Uterus (tissue), 4 donors: ENCODE measurements around the gene TNPO1. TPM values are rescaled to one million over a fixed set of nuclear protein-coding genes. Genes with fewer than 3 reads are reported as not detected.
A peak's percentile ranks its signal among the peaks of the same experiment; 100 is the strongest.
"Not testable (repeated sequence)": the region's sequence is repeated elsewhere in the genome, so short reads cannot be mapped to it uniquely, and the experiment has no call there.

Experiments used
- DNase-seq, 2 donors: peaks; one replicate each; pipeline ENCODE4 v3.0.0-alpha.2; 2019 to 2020
- H3K27ac ChIP-seq, 2 donors: fragments of 200-600 bp; sonication (generic); 1 replicate in 1 of 2; 2 replicates in 1 of 2; pipeline ENCODE4 v1.5.1; 2016 to 2018
- H3K27me3 ChIP-seq, 2 donors: fragments of 200-600 bp; sonication (generic); one replicate each; pipeline ENCODE4 v1.5.1; 2018 to 2019; ENCODE audit warnings: control low read depth in 1 of 2
- H3K36me3 ChIP-seq, 2 donors: fragments of 200-600 bp; sonication (generic); one replicate each; pipeline ENCODE4 v1.5.1; 2019; ENCODE audit warnings: control low read depth in 1 of 2
- H3K4me1 ChIP-seq, 2 donors: fragments of 200-600 bp; sonication (generic); one replicate each; pipeline ENCODE4 v1.5.1; 2018 to 2019; ENCODE audit warnings: control low read depth in 1 of 2
- H3K4me3 ChIP-seq, 2 donors: fragments of 200-600 bp; sonication (generic); 1 replicate in 1 of 2; 2 replicates in 1 of 2; pipeline ENCODE4 v1.5.1; 2018 to 2019; ENCODE audit warnings: mild to moderate bottlenecking in 1 of 2
- H3K9me3 ChIP-seq, 2 donors: fragments of 200-600 bp; sonication (generic); one replicate each; pipeline ENCODE4 v1.5.1; 2019; ENCODE audit warnings: control low read depth in 1 of 2
- CTCF ChIP-seq, 4 experiments: fragments of 200-600 bp in 2 of 4; fragments of 450-650 bp in 2 of 4; sonication (generic) in 2 of 4; IDR thresholded peaks; one replicate each; pipeline ENCODE4 v1.5.1; 2016 to 2019; ENCODE audit warnings: antibody characterized with exemption in 4 of 4, mild to moderate bottlenecking in 2 of 4, moderate library complexity in 1 of 4
- POLR2A ChIP-seq, 2 donors: fragments of 450-650 bp; IDR thresholded peaks; one replicate each; pipeline ENCODE4 v1.6.1; 2016; ENCODE audit warnings: antibody characterized with exemption in 2 of 2, mild to moderate bottlenecking in 1 of 2, moderate library complexity in 1 of 2
- intact Hi-C: fragments of 100-400 bp; cut with DNase I; formaldehyde crosslinking; loops from one replicate; pipeline ENCODE4 v1.15.1; 2023; ENCODE audit warnings: low total_unique reads
- total RNA-seq, 4 donors: library from RNA; depleted of rRNA in 3 of 4; stranded (reverse); fragments of >200 nt in 3 of 4; gene quantifications; one replicate each; pipeline versions ENCODE4 v1.1.0 to v1.2.4, GENCODE V29; 2014 to 2023
- donor health status: DM: yes; HTN: yes; CAD: no.

Gene TNPO1
- total RNA-seq, 4 donors from 2014 or later = 78.2 to 209 (median 125) TPM

DNA sequence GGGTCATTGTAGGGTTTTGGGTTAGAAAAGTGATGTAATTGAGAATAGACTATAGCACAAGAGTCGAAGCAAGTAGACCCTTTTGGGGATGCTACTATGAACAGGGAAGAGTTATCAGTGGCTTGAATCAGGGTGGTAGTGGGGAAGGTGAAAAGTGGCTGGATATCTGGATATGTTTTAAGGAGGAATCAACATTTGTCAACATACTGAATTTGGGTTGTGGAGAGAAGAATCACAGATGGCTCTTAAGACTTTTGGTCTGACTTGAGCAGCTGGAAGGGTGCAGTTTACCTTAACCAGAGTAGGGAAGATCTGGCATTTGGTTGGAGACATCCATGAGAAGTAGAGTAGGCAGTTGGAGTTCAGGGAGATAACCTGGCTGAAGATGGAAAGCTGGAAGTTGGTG, 100.9 kb downstream of the TNPO1 start:
- Histone ChIP-seq H3K4me3 (no peak overlapping the region), H3K27me3 (no peaks in the 10 kb centered on the region), H3K4me1 (no peaks in the 10 kb centered on the region), H3K27ac (no peak overlapping the region), H3K9me3 (no peaks in the 10 kb centered on the region), H3K36me3 (no peaks in the 10 kb centered on the region)
- no peak for DNase-seq
- intact Hi-C loops = no loop called here
- TF ChIP-seq POLR2A (IDR thresholded peaks at IDR 0.05) = no peak
- no peak for TF ChIP-seq CTCF (IDR thresholded peaks at IDR 0.05)

DNA sequence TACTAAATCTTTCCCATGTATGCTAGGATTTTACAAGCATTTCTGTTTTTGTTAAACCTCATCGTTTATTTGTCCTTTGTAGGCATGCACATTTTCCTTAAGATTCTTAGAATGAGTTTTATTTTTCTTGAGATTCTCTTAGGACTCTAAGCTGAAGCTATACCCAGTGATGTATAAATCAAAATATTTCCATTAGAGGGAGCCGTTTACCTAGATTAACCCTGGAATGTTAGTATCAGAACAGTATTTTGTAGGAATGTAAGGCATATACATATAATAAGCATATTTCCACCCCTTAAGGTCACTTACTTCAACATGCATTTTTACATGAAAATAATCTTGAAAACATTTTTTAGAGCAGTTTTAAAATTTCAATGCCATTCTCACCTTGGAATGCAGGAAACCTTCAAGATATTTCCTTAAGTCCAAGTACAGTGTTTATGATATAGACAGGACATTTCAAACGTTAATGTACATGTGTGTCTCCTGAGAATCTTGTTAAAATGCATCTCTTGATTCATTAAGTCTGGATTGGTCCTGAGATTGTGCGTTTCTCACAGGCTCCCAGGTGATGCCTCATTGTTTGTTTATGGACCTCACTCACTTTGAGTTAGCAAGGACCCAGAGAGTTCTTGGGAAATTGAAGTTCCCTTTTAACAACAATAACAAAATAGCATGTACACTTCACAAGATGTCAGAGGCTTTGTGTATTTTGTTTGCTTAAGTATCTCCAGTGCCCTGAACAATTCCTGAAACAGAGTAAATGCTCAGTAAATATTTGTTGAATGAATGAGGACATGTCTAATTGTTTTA, 104.4 kb downstream of the TNPO1 start:
- DNase-seq = no peak
- Histone ChIP-seq H3K27ac (no peak overlapping the region), H3K9me3 (no peaks in the 10 kb centered on the region), H3K4me1 (no peaks in the 10 kb centered on the region), H3K4me3 (no peak overlapping the region), H3K27me3 (no peaks in the 10 kb centered on the region), H3K36me3 (no peaks in the 10 kb centered on the region)
- TF ChIP-seq CTCF (IDR thresholded peaks at IDR 0.05) (peak in 2 of 4 experiments; percentile 11 to 21), POLR2A (IDR thresholded peaks at IDR 0.05) (no peak)
- intact Hi-C loops = no loop called here

DNA sequence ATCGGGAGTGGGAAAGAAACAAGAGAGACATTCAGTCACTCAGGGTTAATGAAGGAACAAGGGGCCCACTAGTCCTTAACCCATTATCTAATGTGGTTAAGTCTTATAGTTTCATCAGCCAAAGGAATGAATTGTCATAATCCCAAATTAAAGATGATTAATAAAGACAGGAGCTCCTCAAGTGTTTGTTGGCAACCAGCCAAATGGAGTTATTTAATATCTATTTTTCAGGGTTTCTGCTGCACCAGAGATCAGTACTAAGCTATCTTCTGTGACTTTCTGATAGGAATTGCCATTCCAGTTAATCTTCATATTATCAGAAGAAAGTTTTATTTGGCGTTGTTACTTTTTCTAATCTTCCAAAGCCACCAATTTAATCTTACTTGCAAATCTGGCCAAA, 105.4 kb downstream of the TNPO1 start:
- no peak overlapping the region for H3K4me3 ChIP-seq
- no peaks in the 10 kb centered on the region for H3K4me1 ChIP-seq
- TF ChIP-seq CTCF (IDR thresholded peaks at IDR 0.05) (no peak), POLR2A (IDR thresholded peaks at IDR 0.05) (no peak)
- no peaks in the 10 kb centered on the region for H3K36me3 ChIP-seq
- H3K27me3 ChIP-seq = no peaks in the 10 kb centered on the region
- no peak for DNase-seq
- intact Hi-C loops = no loop called here
- no peaks in the 10 kb centered on the region for H3K9me3 ChIP-seq
- no peak overlapping the region for H3K27ac ChIP-seq

GRCh38 chr5:72922422-72922821, 106.0 kb downstream of the TNPO1 start:
- H3K4me3 ChIP-seq = no peak overlapping the region
- no peak overlapping the region for H3K27ac ChIP-seq
- H3K27me3 ChIP-seq = no peaks in the 10 kb centered on the region
- H3K4me1 ChIP-seq = no peaks in the 10 kb centered on the region
- no peak for DNase-seq
- no peaks in the 10 kb centered on the region for H3K36me3 ChIP-seq
- no peaks in the 10 kb centered on the region for H3K9me3 ChIP-seq
- intact Hi-C loops = no loop called here
- no peak for TF ChIP-seq POLR2A (IDR thresholded peaks at IDR 0.05)
- TF ChIP-seq CTCF (IDR thresholded peaks at IDR 0.05) = no peak

GRCh38 chr5:72925336-72926010, 109.0 kb downstream of the TNPO1 start:
- intact Hi-C loops = no loop called here
- no peaks in the 10 kb centered on the region for H3K36me3 ChIP-seq
- no peak for DNase-seq
- H3K4me1 ChIP-seq = no peaks in the 10 kb centered on the region
- H3K4me3 ChIP-seq = no peak overlapping the region
- no peak overlapping the region for H3K27ac ChIP-seq
- no peaks in the 10 kb centered on the region for H3K9me3 ChIP-seq
- no peak for TF ChIP-seq POLR2A (IDR thresholded peaks at IDR 0.05)
- TF ChIP-seq CTCF (IDR thresholded peaks at IDR 0.05) = no peak
- H3K27me3 ChIP-seq = no peaks in the 10 kb centered on the region

DNA sequence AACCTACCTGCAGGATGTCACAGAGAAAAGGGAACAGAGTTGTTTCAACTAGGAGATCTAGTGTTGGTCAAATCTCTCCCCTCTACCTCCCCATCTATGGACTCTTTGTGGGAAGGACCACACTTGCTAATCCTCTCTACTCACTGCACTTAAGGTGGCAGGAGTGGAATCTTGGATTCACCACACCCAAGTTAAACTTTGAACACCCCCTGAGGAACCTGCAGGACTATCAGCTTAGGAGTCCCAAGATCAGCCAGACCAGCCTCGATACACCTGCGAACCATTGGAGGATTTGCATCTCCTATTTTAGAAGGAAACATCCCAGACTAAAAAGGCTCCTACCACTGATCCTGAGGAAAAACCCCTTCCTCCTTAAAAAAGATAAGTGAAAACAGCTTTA, 116.2 kb downstream of the TNPO1 start:
- H3K9me3 ChIP-seq, H3K4me1 ChIP-seq, H3K27me3 ChIP-seq, H3K36me3 ChIP-seq, intact Hi-C loops, DNase-seq, H3K27ac ChIP-seq, H3K4me3 ChIP-seq: not testable (repeated sequence)

DNA sequence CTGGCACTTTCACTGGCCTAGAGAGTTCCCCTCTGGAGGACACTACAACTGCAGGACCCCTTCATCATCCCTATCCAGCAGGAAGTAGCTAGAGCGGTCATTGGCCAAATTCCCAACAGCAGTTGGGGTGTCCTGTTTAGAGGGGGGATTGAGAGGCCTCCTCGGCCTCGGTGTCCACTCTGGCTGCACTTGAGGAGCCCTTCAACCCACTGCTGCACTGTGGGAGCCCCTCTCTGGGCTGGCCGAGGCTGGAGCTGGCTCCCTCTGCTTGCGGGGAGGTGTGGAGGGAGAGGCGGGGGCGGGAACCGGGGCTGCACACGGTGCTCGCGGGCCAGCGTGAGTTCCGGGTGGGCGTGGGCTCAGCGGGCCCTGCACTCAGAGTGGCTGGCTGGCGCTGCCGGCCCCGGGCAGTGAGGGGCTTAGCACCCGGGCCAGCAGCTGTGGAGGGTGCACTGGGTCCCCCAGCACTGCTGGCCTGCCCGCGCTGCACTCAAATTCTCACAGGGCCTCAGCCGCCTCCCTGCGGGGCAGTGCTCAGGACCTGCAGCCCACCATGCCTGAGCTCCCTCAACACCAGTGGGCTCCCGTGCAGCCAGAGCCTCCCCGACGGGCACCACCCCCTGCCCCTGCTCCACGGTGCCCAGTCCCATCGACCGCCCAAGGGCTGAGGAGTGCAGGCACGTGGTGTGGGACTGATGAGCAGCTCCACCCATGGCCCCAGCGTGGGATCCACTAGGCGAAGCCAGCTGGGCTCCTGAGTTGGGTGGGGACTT, 118.7 kb downstream of the TNPO1 start:
- H3K4me1 ChIP-seq, H3K4me3 ChIP-seq, H3K9me3 ChIP-seq, H3K36me3 ChIP-seq, H3K27ac ChIP-seq, H3K27me3 ChIP-seq, intact Hi-C loops, DNase-seq: not testable (repeated sequence)
